GM12878 (cell line): ENCODE measurements around the gene UST. TPM values are rescaled to one million over a fixed set of nuclear protein-coding genes. Genes with fewer than 3 reads are reported as not detected.

Experiments used
- CREB1 ChIP-seq: IDR thresholded peaks from 2 replicates; pipeline ENCODE4 v1.6.1; 2012; ENCODE audit warnings: low read depth, mild to moderate bottlenecking, inconsistent platforms
- E2F4 ChIP-seq: IDR thresholded peaks from 2 replicates; pipeline ENCODE4 v1.6.1; 2012; ENCODE audit warnings: low read depth, low read length, improper control_type of control experiment
- FOS ChIP-seq: IDR thresholded peaks from 3 replicates; pipeline ENCODE4 v1.6.1; 2011; ENCODE audit warnings: borderline replicate concordance; ENCODE audit not compliant: insufficient read length; ENCODE audit errors: extremely low read depth
- HDAC2 ChIP-seq: fragments of 200-600 bp; sonication (generic); IDR thresholded peaks from 2 replicates; pipeline ENCODE4 v1.6.1; 2017
- HSF1 ChIP-seq: fragments of 150-350 bp; IDR thresholded peaks from 2 replicates; pipeline ENCODE4 v1.6.1; 2014; ENCODE audit warnings: mild to moderate bottlenecking, low read depth, low read length
- IKZF2 ChIP-seq, 2 experiments: fragments of 450-650 bp; IDR thresholded peaks; 2 replicates each; pipeline ENCODE4 v1.6.1; 2017; ENCODE audit warnings: mild to moderate bottlenecking in 2 of 2, moderate library complexity in 2 of 2
- JUNB ChIP-seq: IDR thresholded peaks from 2 replicates; pipeline ENCODE4 v1.6.1; 2016; ENCODE audit warnings: antibody characterized with exemption, mild to moderate bottlenecking
- NFIC ChIP-seq: IDR thresholded peaks from 2 replicates; pipeline ENCODE4 v1.6.1; 2012; ENCODE audit warnings: low read depth, mild to moderate bottlenecking, inconsistent platforms, low read length, moderate library complexity
- NFYB ChIP-seq: IDR thresholded peaks from 2 replicates; pipeline ENCODE4 v1.6.1; 2011; ENCODE audit warnings: low read depth, mild to moderate bottlenecking, low read length, improper control_type of control experiment, moderate library complexity; ENCODE audit not compliant: insufficient read depth
- RELB ChIP-seq: fragments of 450-650 bp; IDR thresholded peaks from 2 replicates; pipeline ENCODE4 v1.6.1; 2017; ENCODE audit warnings: low read depth, mild to moderate bottlenecking, moderate library complexity
- RFX5 ChIP-seq: IDR thresholded peaks from 2 replicates; pipeline ENCODE4 v1.6.1; 2011; ENCODE audit warnings: low read depth, low read length, improper control_type of control experiment
- SIN3A ChIP-seq: IDR thresholded peaks from 2 replicates; pipeline ENCODE4 v1.6.1; 2012; ENCODE audit warnings: low read depth, low read length, improper control_type of control experiment
- SKIL ChIP-seq: fragments of 450-650 bp; IDR thresholded peaks from 2 replicates; pipeline ENCODE4 v1.6.1; 2017; ENCODE audit warnings: mild to moderate bottlenecking, low read depth, inconsistent platforms; ENCODE audit not compliant: poor library complexity, severe bottlenecking
- SMC3 ChIP-seq: IDR thresholded peaks from 2 replicates; pipeline ENCODE4 v1.6.1; 2011; ENCODE audit warnings: low read length, improper control_type of control experiment, borderline replicate concordance
- SPI1 ChIP-seq: IDR thresholded peaks from 2 replicates; pipeline ENCODE4 v1.6.1; 2011; ENCODE audit warnings: low read depth, mild to moderate bottlenecking, low read length, moderate library complexity, borderline replicate concordance; ENCODE audit not compliant: insufficient read depth
- USF1 ChIP-seq: IDR thresholded peaks from 2 replicates; pipeline ENCODE4 v1.6.1; 2011; ENCODE audit warnings: borderline replicate concordance, low read depth, mild to moderate bottlenecking, moderate library complexity, mixed read lengths, low read length; ENCODE audit not compliant: insufficient read depth; ENCODE audit errors: extremely low read length
- ZNF274 ChIP-seq: IDR thresholded peaks from one replicate; pipeline ENCODE4 v1.8.0; 2011; ENCODE audit not compliant: insufficient read length, insufficient read depth
- ZNF687 ChIP-seq: fragments of 450-650 bp; IDR thresholded peaks from 2 replicates; pipeline ENCODE4 v1.6.1; 2017; ENCODE audit warnings: mild to moderate bottlenecking, moderate library complexity
- polyA plus RNA-seq, 11 experiments: library from polyadenylated mRNA; depleted of rRNA in 4 of 11; unstranded in 6 of 11; stranded (reverse) in 5 of 11; fragments of >200 nt; fragmentation: Nextera tagmentation in 4 of 11; fragmentation: Illumina TruSeq in 1 of 11; extraction: Ambion mirVana in 4 of 11; extraction: Trizol in 1 of 11; gene quantifications; 1 replicate in 1 of 11; 2 replicates in 10 of 11; pipeline versions ENCODE4 v1.2.1 to v1.2.3, GENCODE V29; 2011 to 2016; ENCODE audit warnings: inconsistent platforms in 2 of 11, missing spikeins in 2 of 11, low read depth in 1 of 11
- total RNA-seq, 4 experiments: library from RNA; depleted of rRNA in 3 of 4; stranded (reverse); fragments of >200 nt in 3 of 4; fragmentation: Illumina TruSeq in 1 of 4; extraction: Trizol in 1 of 4; gene quantifications; 2 replicates each; pipeline versions ENCODE4 v1.2.1 to v1.2.3, GENCODE V29; 2013 to 2021

The UST gene
- total and polyA plus RNA-seq, 10 of the 15 experiments (the other 5 are each of a cell fraction or from before 2014, with no cell fraction given): 0.74 to 43.3 (median 2.2) TPM

GRCh38 chr6:149109397-149110070 is 362.7 kb downstream of the UST start (continued):
- no peak for TF ChIP-seq USF1
- no peak for TF ChIP-seq HSF1
- TF ChIP-seq FOS: no peak
- peak; percentile 42; the same call in 1 of the 2 replicates for TF ChIP-seq JUNB
- no peak for TF ChIP-seq NFYB
- no peak for TF ChIP-seq HDAC2
- TF ChIP-seq SMC3: no peak
- no peak for TF ChIP-seq SPI1
- TF ChIP-seq ZNF274: no peak
- TF ChIP-seq NFIC: peak; percentile 84
- no peak for TF ChIP-seq RELB
- no peak for TF ChIP-seq ZNF687
- TF ChIP-seq SIN3A: no peak
- peak; percentile 12 to 19; a peak in 1 of 4 replicates for TF ChIP-seq IKZF2 (IDR thresholded peaks at IDR 0.05)
- TF ChIP-seq RFX5: no peak
- no peak for TF ChIP-seq SKIL
- TF ChIP-seq CREB1: no peak
- TF ChIP-seq E2F4: no peak
